Fibroblast of pulmonary artery (primary cell): ENCODE data around the gene TLK1.
A peak's percentile ranks its signal among the peaks of the same experiment; 100 is the strongest.

Experiments
- DNase-seq: peaks from one replicate; pipeline ENCODE4 v3.0.0-alpha.2; 2010; ENCODE audit warnings: low read depth
- H3K4me3 ChIP-seq: replicated peaks from 2 replicates; pipeline ENCODE4 v1.5.1; 2011; ENCODE audit warnings: low read depth, mild to moderate bottlenecking, control low read depth, low read length, moderate library complexity
- TF ChIP-seq, protein P1 (sequence below): IDR thresholded peaks from 2 replicates; pipeline ENCODE4 v1.5.1; 2011; ENCODE audit warnings: mild to moderate bottlenecking, control low read depth, low read length, inconsistent platforms; ENCODE audit errors: missing control alignments

TLK1 gene

DNA sequence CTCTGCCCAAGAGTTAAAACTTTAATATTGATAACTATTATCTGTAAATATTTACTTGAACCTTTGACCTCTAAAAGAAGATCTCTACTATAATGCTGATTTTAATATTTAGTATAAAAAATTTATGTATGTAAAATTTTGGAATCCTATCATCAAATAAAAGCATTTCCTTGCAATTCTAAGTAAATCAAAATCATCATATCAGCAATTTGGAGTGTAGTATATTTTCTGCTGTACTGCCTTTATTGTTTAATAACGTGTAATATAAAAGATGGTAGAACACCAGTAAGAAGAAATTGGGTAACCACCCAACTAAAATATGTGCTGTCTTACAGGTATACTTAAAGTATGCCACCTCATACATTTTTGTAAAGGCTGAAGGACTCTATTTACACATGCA, 94.6 kb downstream of the TLK1 start:
- TF ChIP-seq, protein P1, sequence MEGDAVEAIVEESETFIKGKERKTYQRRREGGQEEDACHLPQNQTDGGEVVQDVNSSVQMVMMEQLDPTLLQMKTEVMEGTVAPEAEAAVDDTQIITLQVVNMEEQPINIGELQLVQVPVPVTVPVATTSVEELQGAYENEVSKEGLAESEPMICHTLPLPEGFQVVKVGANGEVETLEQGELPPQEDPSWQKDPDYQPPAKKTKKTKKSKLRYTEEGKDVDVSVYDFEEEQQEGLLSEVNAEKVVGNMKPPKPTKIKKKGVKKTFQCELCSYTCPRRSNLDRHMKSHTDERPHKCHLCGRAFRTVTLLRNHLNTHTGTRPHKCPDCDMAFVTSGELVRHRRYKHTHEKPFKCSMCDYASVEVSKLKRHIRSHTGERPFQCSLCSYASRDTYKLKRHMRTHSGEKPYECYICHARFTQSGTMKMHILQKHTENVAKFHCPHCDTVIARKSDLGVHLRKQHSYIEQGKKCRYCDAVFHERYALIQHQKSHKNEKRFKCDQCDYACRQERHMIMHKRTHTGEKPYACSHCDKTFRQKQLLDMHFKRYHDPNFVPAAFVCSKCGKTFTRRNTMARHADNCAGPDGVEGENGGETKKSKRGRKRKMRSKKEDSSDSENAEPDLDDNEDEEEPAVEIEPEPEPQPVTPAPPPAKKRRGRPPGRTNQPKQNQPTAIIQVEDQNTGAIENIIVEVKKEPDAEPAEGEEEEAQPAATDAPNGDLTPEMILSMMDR: no peak
- DNase-seq: no peak
- H3K4me3 ChIP-seq: no peak overlapping the region

DNA sequence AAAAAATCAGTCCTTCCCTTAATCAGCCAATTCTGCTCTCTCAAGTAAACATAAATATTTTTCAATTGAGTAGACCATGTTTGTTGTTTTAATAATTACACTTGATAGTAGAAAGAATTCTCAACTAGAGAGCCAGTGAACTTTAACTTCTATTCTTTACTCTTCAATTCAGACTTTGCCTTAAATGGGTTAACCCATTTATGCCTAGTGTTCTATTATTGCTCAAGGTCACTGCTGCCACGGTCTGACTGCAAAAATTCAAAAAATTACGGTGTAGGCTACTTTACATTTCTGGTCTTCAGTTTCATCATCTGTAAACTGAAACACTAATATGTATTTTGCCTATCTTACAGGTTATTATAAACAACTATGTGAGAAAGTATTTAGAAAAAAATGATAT, 103.1 kb downstream of the TLK1 start:
- DNase-seq: no peak
- TF ChIP-seq, protein P1: no peak
- no peak overlapping the region for H3K4me3 ChIP-seq

DNA sequence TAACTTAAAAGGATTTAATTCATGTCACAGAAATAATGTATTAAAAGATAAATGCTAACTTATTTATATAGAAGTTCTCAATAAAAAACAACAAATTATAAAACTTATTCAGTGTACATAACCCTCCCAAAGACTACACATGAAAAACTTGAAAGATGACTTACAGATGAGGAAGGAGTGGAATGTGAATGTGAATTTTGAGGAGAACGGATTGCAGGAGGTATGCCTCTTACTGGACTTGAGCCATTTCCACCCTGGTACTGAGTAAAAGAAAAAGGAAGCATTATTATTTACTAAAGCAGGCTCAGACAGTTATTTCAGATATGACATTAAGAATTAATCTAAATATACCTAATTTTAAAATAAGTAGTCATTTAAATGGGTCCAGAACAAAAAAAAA, 104.4 kb downstream of the TLK1 start:
- H3K4me3 ChIP-seq: no peak overlapping the region
- DNase-seq: peak; percentile 40
- TF ChIP-seq, protein P1: no peak

DNA sequence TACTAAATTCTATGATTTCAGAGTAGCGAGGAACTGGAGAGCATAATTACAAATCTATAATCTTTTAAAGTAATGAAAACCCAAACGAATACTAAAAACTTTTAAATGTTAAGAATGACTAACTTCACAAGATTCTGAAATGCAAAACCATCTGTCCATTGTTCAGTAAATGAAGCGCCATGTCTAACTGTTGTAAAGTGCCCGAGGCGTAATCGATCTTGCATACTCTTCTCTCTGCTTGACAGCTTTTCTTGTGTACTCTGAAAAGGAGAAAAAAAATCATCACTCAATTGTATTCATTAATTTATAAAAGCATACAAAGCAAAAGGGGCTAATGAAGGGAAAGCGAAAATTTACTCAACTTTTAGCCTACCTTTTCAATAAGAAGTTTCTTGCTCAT, 111.0 kb downstream of the TLK1 start:
- TF ChIP-seq, protein P1: no peak
- no peak for DNase-seq
- H3K4me3 ChIP-seq: no peak overlapping the region

DNA sequence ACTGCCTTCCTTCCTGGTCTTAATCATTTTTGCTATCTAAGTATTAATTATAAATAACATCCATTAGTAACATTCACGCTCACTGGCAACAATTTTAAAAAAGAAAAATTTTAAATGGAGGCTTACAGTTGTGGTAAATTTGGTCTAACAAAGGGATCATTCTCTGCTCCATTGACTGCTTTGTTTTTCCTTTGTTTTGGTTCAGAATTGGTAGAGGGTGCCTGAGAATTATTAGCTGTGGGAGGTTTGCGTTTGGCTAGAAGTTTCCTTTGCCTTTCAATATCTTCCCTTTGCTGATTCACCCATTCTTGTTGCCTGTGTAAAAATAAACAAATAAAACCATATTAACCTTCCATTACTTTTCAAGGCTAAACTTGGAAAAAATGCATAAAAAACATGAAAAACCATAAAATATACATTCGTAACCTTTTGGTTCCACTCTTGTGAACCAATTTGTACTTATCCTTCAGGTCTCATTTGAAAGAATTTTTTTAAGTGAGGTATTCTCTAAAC, 114.6 kb downstream of the TLK1 start:
- TF ChIP-seq, protein P1: no peak

DNA sequence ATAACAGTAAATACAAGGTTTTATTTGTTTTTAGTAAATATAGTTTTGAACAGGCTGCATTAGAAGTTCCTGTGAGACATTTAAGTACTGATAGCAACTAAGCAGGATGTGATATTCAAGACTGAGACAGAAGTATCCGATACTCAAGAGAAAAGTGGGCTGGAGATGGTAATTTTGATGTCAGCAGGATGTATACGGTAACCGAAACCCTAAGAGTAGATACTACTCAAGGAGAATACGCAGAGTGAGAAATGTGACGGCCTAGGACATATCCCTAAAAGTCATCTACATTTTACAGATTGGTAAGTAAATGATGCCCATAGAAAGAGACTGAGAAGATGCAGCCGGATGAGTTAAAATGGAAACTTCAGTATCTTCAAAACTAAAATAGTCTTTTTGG, 116.3 kb downstream of the TLK1 start:
- TF ChIP-seq, protein P1: no peak
- no peak for DNase-seq
- H3K4me3 ChIP-seq: no peak overlapping the region

More for the DNA sequence above, 114.6 kb downstream of the TLK1 start:
- DNase-seq: no peak
- no peak overlapping the region for H3K4me3 ChIP-seq

DNA sequence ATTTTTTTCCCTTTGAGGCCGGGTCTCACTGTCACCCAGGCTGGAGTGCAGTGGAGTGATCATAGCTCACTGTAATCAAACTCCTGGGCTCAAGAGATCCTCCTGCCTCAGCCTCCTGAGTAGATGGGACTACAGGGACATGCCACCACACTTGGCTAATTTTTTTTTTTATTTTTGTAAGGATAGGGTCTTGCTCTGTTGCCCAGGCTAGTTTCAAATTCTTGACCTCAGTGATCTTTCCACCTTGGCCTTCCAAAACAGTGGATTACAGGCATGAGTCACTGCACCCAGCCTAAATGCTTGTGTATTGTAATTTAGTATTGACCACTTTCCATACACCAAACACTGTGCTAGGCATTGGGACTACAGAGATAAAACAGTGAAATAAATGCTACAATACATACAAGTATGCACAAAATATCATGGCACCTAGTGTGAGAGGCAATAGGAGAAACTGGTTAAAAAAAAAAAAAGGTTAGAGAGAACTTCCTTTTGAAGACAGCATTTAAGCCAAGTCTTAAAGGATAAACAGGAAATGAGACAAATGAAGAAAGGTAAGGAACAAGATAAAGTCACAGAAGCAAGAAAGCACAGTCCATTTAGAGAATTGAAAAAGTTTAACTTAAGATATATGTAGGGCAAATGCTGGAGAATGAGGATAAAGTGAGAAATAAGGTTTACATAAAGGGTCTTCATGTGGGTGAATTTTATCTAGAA, 118.3 kb downstream of the TLK1 start:
- DNase-seq: peak; percentile 6
- no peak overlapping the region for H3K4me3 ChIP-seq
- TF ChIP-seq, protein P1: no peak
